ENCODE results near the gene PSMA4. TPM values are rescaled to one million over a fixed set of nuclear protein-coding genes. Genes with fewer than 3 reads are reported as not detected.
"Not testable (repeated sequence)": the region's sequence is repeated elsewhere in the genome, so short reads cannot be mapped to it uniquely, and the experiment has no call there.

The PSMA4 gene
- 100 to 1,000 TPM in 11 of 12 donors, not detected in 1; 122 to 211 (median 168) TPM for polyA plus RNA-seq (ENCODE audit: insufficient read length in 12 of 12)
- long read RNA-seq, donor 1, full-length matches to known transcripts: 112 of 340 reads
- long read RNA-seq, donor 1, partial matches to known transcripts: 228 of 340 reads
- long read RNA-seq, donor 1, other reads (novel, unspliced or antisense): 0 of 340 reads
- long read RNA-seq, donor 2, full-length matches to known transcripts: 110 of 214 reads
- long read RNA-seq, donor 2, partial matches to known transcripts: 95 of 214 reads
- long read RNA-seq, donor 2, other reads (novel, unspliced or antisense): 9 of 214 reads
- long read RNA-seq, donor 3, full-length matches to known transcripts: 38 of 109 reads
- long read RNA-seq, donor 3, partial matches to known transcripts: 71 of 109 reads
- long read RNA-seq, donor 3, other reads (novel, unspliced or antisense): 0 of 109 reads
- long read RNA-seq, donor 4, full-length matches to known transcripts: 40 of 98 reads
- long read RNA-seq, donor 4, partial matches to known transcripts: 58 of 98 reads
- long read RNA-seq, donor 4, other reads (novel, unspliced or antisense): 0 of 98 reads
- long read RNA-seq, donor 5, full-length matches to known transcripts: 116 of 435 reads
- long read RNA-seq, donor 5, partial matches to known transcripts: 319 of 435 reads
- long read RNA-seq, donor 5, other reads (novel, unspliced or antisense): 0 of 435 reads
- long read RNA-seq, donor 6, full-length matches to known transcripts: 49 of 126 reads
- long read RNA-seq, donor 6, partial matches to known transcripts: 77 of 126 reads
- long read RNA-seq, donor 6, other reads (novel, unspliced or antisense): 0 of 126 reads
- long read RNA-seq, donor 7, full-length matches to known transcripts: 46 of 101 reads
- long read RNA-seq, donor 7, partial matches to known transcripts: 55 of 101 reads
- long read RNA-seq, donor 7, other reads (novel, unspliced or antisense): 0 of 101 reads
- long read RNA-seq, donor 8, full-length matches to known transcripts: 100 of 296 reads
- long read RNA-seq, donor 8, partial matches to known transcripts: 196 of 296 reads
- long read RNA-seq, donor 8, other reads (novel, unspliced or antisense): 0 of 296 reads
- long read RNA-seq, donor 9, full-length matches to known transcripts: 43 of 182 reads
- long read RNA-seq, donor 9, partial matches to known transcripts: 139 of 182 reads
- long read RNA-seq, donor 9, other reads (novel, unspliced or antisense): 0 of 182 reads
- long read RNA-seq, donor 10, full-length matches to known transcripts: 59 of 194 reads
- long read RNA-seq, donor 10, partial matches to known transcripts: 135 of 194 reads
- long read RNA-seq, donor 10, other reads (novel, unspliced or antisense): 0 of 194 reads
- long read RNA-seq, donor 11, full-length matches to known transcripts: 110 of 345 reads
- long read RNA-seq, donor 11, partial matches to known transcripts: 235 of 345 reads
- long read RNA-seq, donor 11, other reads (novel, unspliced or antisense): 0 of 345 reads

- peak; percentile 95 for DNase-seq
Measured at GRCh38 chr15:78540141-78540870, at the start of gene PSMA4. TSS of gene PSMA4 (plus strand) at chr15:78540444. CDS start at chr15:78541928, 1,484 bp downstream.

- DNase-seq: no peak
Measured at GRCh38 chr15:78492872-78493271, 47.4 kb upstream of the PSMA4 start.

GRCh38 chr15:78501857-78502256, 38.4 kb upstream of the PSMA4 start:
- no peak for DNase-seq

- no peak for DNase-seq
Measured at GRCh38 chr15:78502641-78503040, 37.6 kb upstream of the PSMA4 start.

- DNase-seq: peak; percentile 95
Measured at GRCh38 chr15:78506971-78507830, 33.0 kb upstream of the PSMA4 start, which contains the start of gene HYKK. TSS of gene HYKK (plus strand) at chr15:78507577. CDS start at chr15:78513089, 5,512 bp downstream.

- no peak for DNase-seq
Measured at GRCh38 chr15:78507831-78508160, 32.4 kb upstream of the PSMA4 start.

GRCh38 chr15:78508272-78508671, 32.0 kb upstream of the PSMA4 start:
- DNase-seq: no peak

GRCh38 chr15:78509726-78510312, 30.4 kb upstream of the PSMA4 start:
- no peak for DNase-seq

- not testable (repeated sequence) for DNase-seq
Measured at GRCh38 chr15:78520035-78520434, 20.2 kb upstream of the PSMA4 start.

GRCh38 chr15:78524230-78524629, 16.0 kb upstream of the PSMA4 start:
- DNase-seq: no peak

- no peak for DNase-seq
Measured at GRCh38 chr15:78527325-78527724, 12.9 kb upstream of the PSMA4 start.

GRCh38 chr15:78533331-78533730, 6.9 kb upstream of the PSMA4 start:
- DNase-seq: no peak

- no peak for DNase-seq
Measured at GRCh38 chr15:78536134-78536533, 4.1 kb upstream of the PSMA4 start.

GRCh38 chr15:78537266-78537905, 2.9 kb upstream of the PSMA4 start:
- peak; percentile 55 for DNase-seq

GRCh38 chr15:78538358-78538757, 1.9 kb upstream of the PSMA4 start:
- DNase-seq: no peak

- not testable (repeated sequence) for DNase-seq
Measured at GRCh38 chr15:78539464-78540140, 642 bp upstream of the PSMA4 start.

- DNase-seq: no peak
Measured at GRCh38 chr15:78540871-78541743, 863 bp downstream of the PSMA4 start.

Data from muscle of arm (tissue), 14 donors.